WTC11 (cell line): Measurements from ENCODE around the gene ALDOA. TPM values are rescaled to one million over a fixed set of nuclear protein-coding genes. Genes with fewer than 3 reads are reported as not detected.

Source experiments
- ATAC-seq: fragments of 200-7000 bp; cut with Tn5 transposase; 2 replicates; pipeline ENCODE4 v1.10.0; 2021; ENCODE audit warnings: mild to moderate bottlenecking, moderate library complexity
- CTCF ChIA-PET: fragments of 300-600 bp; sonication (Branson Sonifier 250); formaldehyde crosslinking; loops from one replicate; lab custom pipeline; 2021; ENCODE audit warnings: antibody characterized with exemption; lab: Charles Lee
- POLR2A ChIA-PET: fragments of 350-600 bp; sonication (Branson Sonifier 250); formaldehyde crosslinking; loops from one replicate; lab custom pipeline; 2021; ENCODE audit warnings: antibody characterized with exemption; lab: Charles Lee
- DNase-seq: peaks from one replicate; pipeline ENCODE4 v3.0.0; 2021; ENCODE audit warnings: low spot score
- H3K27ac Mint-ChIP-seq: 2 replicates; pipeline ENCODE4 v1.8.0; 2021; ENCODE audit warnings: mixed read lengths
- H3K27me3 Mint-ChIP-seq: 2 replicates; pipeline ENCODE4 v1.8.0; 2021; ENCODE audit warnings: low read depth, mild to moderate bottlenecking, moderate library complexity, mixed read lengths
- H3K36me3 Mint-ChIP-seq: 2 replicates; pipeline ENCODE4 v1.8.0; 2021; ENCODE audit warnings: mixed read lengths
- H3K4me1 Mint-ChIP-seq: 2 replicates; pipeline ENCODE4 v1.8.0; 2022; ENCODE audit warnings: mixed read lengths
- H3K4me3 Mint-ChIP-seq: 2 replicates; pipeline ENCODE4 v1.8.0; 2021; ENCODE audit warnings: mild to moderate bottlenecking, moderate library complexity, mixed read lengths
- H3K9me3 Mint-ChIP-seq: 2 replicates; pipeline ENCODE4 v1.8.0; 2021; ENCODE audit warnings: mixed read lengths
- AFF4 ChIP-seq: sonication (generic); formaldehyde crosslinking; IDR thresholded peaks from 2 replicates; pipeline ENCODE4 v1.8.1; 2023; ENCODE audit warnings: mild to moderate bottlenecking, missing genetic modification reagents, borderline replicate concordance
- ARID4B ChIP-seq: sonication (generic); formaldehyde crosslinking; IDR thresholded peaks from 2 replicates; pipeline ENCODE4 v1.8.0; 2023; ENCODE audit warnings: missing genetic modification reagents, mild to moderate bottlenecking, borderline replicate concordance
- ATF1 ChIP-seq: sonication (generic); formaldehyde crosslinking; IDR thresholded peaks from 2 replicates; pipeline ENCODE4 v1.8.1; 2023; ENCODE audit warnings: mild to moderate bottlenecking, moderate library complexity, missing genetic modification reagents
- E2F5 ChIP-seq: sonication (generic); formaldehyde crosslinking; IDR thresholded peaks from 2 replicates; pipeline ENCODE4 v1.8.1; 2022; ENCODE audit warnings: mild to moderate bottlenecking, moderate library complexity, missing genetic modification reagents
- ETV6 ChIP-seq: sonication (generic); formaldehyde crosslinking; IDR thresholded peaks from 2 replicates; pipeline ENCODE4 v1.8.1; 2022; ENCODE audit warnings: mild to moderate bottlenecking, missing genetic modification reagents
- FOXP1 ChIP-seq: sonication (generic); formaldehyde crosslinking; IDR thresholded peaks from 2 replicates; pipeline ENCODE4 v1.8.0; 2022; ENCODE audit warnings: missing genetic modification reagents, mild to moderate bottlenecking, moderate library complexity, borderline replicate concordance
- HMGXB4 ChIP-seq: sonication (generic); formaldehyde crosslinking; IDR thresholded peaks from 2 replicates; pipeline ENCODE4 v1.8.1; 2023; ENCODE audit warnings: mild to moderate bottlenecking, moderate library complexity, missing genetic modification reagents
- NR1H2 ChIP-seq: sonication (generic); formaldehyde crosslinking; IDR thresholded peaks from 2 replicates; pipeline ENCODE4 v1.9.0; 2021; ENCODE audit warnings: mild to moderate bottlenecking, moderate library complexity, missing genetic modification reagents
- NR3C1 ChIP-seq: sonication (generic); formaldehyde crosslinking; conservative IDR thresholded peaks from 2 replicates; pipeline ENCODE4 v1.8.1; 2023; ENCODE audit warnings: low read depth, mild to moderate bottlenecking, missing genetic modification reagents
- OVOL2 ChIP-seq: fragments of 250-450 bp; sonication (Bioruptor Pico); IDR thresholded peaks from 2 replicates; pipeline ENCODE4 v1.9.0; 2021; ENCODE audit warnings: mild to moderate bottlenecking, borderline replicate concordance
- PREB ChIP-seq: sonication (generic); formaldehyde crosslinking; IDR thresholded peaks from 2 replicates; pipeline ENCODE4 v1.8.1; 2022; ENCODE audit warnings: mild to moderate bottlenecking, missing genetic modification reagents, moderate library complexity, borderline replicate concordance
- PRRX2 ChIP-seq: fragments of 250-450 bp; sonication (Bioruptor Pico); IDR thresholded peaks from 2 replicates; pipeline ENCODE4 v1.8.0; 2021; ENCODE audit warnings: mild to moderate bottlenecking
- ZMAT4 ChIP-seq: fragments of 250-450 bp; sonication (Bioruptor Pico); IDR thresholded peaks from 2 replicates; pipeline ENCODE4 v1.9.0; 2021; ENCODE audit warnings: mild to moderate bottlenecking
- ZNF138 ChIP-seq: sonication (generic); formaldehyde crosslinking; conservative IDR thresholded peaks from 2 replicates; pipeline ENCODE4 v1.8.1; 2022; ENCODE audit warnings: mild to moderate bottlenecking, moderate library complexity, missing genetic modification reagents
- ZNF232 ChIP-seq: sonication (generic); formaldehyde crosslinking; IDR thresholded peaks from 2 replicates; pipeline ENCODE4 v1.8.0; 2022; ENCODE audit warnings: mild to moderate bottlenecking, missing genetic modification reagents
- total RNA-seq: library from RNA; stranded (reverse); gene quantifications from 3 replicates; pipeline ENCODE4 v1.2.3, GENCODE V29; 2021

The ALDOA gene
- total RNA-seq, 1 experiment from 2014 or later = 1,537 TPM

- no peak for TF ChIP-seq ZNF138 (CRISPR knock-in tag)
Observed at GRCh38 chr16:30115238-30115637, 49.7 kb downstream of the ALDOA start (continued).

- H3K36me3 Mint-ChIP-seq = peaks cover 3% of the 10 kb centered on the region; the same call in 1 of the 2 replicates
- ChIA-PET POLR2A (interaction anchor here (0.5 kb wide), 1 partner anchor 252 kb away, joined by 4 read pairs; no protein-coding TSS in a partner anchor), CTCF (no interaction called here)
- TF ChIP-seq ARID4B (CRISPR knock-in tag) (no peak), AFF4 (no peak), PRRX2 (no peak), ATF1 (CRISPR knock-in tag) (no peak), ZNF232 (no peak), OVOL2 (CRISPR knock-in tag) (no peak), PREB (CRISPR knock-in tag) (no peak), ETV6 (CRISPR knock-in tag) (no peak), FOXP1 (CRISPR knock-in tag) (no peak), NR1H2 (CRISPR knock-in tag) (no peak), E2F5 (CRISPR knock-in tag) (no peak), NR3C1 (CRISPR knock-in tag) (no peak), HMGXB4 (CRISPR knock-in tag) (no peak), ZMAT4 (CRISPR knock-in tag) (no peak)
- H3K27ac Mint-ChIP-seq = no peak overlapping the region
- H3K27me3 Mint-ChIP-seq = peaks cover 2% of the 10 kb centered on the region; the same call in 1 of the 2 replicates
- H3K9me3 Mint-ChIP-seq = no peaks in the 10 kb centered on the region
- no peak overlapping the region for H3K4me3 Mint-ChIP-seq
- H3K4me1 Mint-ChIP-seq = peaks cover 3% of the 10 kb centered on the region
- ATAC-seq (no peak), DNase-seq (no peak)
Observed at GRCh38 chr16:30116291-30117207, 51.0 kb downstream of the ALDOA start.
